ENCODE measurements around the gene FAM170A.

The FAM170A gene

GRCh38 chr5:119656023-119656422, 26.7 kb downstream of the FAM170A start:
- Mint-ChIP-seq H3K4me1 (no peaks in the 10 kb centered on the region), H3K4me3 (no peak overlapping the region), H3K9me3 (no peaks in the 10 kb centered on the region), H3K27me3 (ENCODE audit: low read depth, poor library complexity) (no peaks in the 10 kb centered on the region), H3K27ac (no peak overlapping the region), H3K36me3 (ENCODE audit: low read depth) (no peaks in the 10 kb centered on the region)
- no peak for DNase-seq
- TF ChIP-seq CTCF (IDR thresholded peaks at IDR 0.05), result no peak

GRCh38 chr5:119666542-119666941, 37.2 kb downstream of the FAM170A start:
- Mint-ChIP-seq H3K4me1 (no peaks in the 10 kb centered on the region), H3K4me3 (no peak overlapping the region), H3K36me3 (ENCODE audit: low read depth) (no peaks in the 10 kb centered on the region), H3K9me3 (peaks cover 23% of the 10 kb centered on the region), H3K27ac (no peak overlapping the region), H3K27me3 (ENCODE audit: low read depth, poor library complexity) (peaks cover 4% of the 10 kb centered on the region)
- TF ChIP-seq CTCF (IDR thresholded peaks at IDR 0.05), result no peak
- DNase-seq, result no peak

- Mint-ChIP-seq H3K4me3 (no peak overlapping the region), H3K27me3 (ENCODE audit: low read depth, poor library complexity) (no peaks in the 10 kb centered on the region), H3K4me1 (no peaks in the 10 kb centered on the region), H3K36me3 (ENCODE audit: low read depth) (no peaks in the 10 kb centered on the region), H3K27ac (no peak overlapping the region), H3K9me3 (peaks cover 3% of the 10 kb centered on the region)
- no peak for TF ChIP-seq CTCF (IDR thresholded peaks at IDR 0.05)
- DNase-seq, result no peak
These were observed 49.1 kb downstream of the FAM170A start for GRCh38 chr5:119678351-119679028.

- no peak for TF ChIP-seq CTCF (IDR thresholded peaks at IDR 0.05)
- no peaks in the 10 kb centered on the region for H3K4me1 Mint-ChIP-seq
- H3K4me3 Mint-ChIP-seq, result no peak overlapping the region
- DNase-seq, result no peak
- no peaks in the 10 kb centered on the region for H3K27me3 Mint-ChIP-seq (ENCODE audit: low read depth, poor library complexity)
- H3K9me3 Mint-ChIP-seq, result peaks cover 11% of the 10 kb centered on the region
- no peak overlapping the region for H3K27ac Mint-ChIP-seq
- H3K36me3 Mint-ChIP-seq (ENCODE audit: low read depth), result no peaks in the 10 kb centered on the region
These were observed 50.7 kb downstream of the FAM170A start for GRCh38 chr5:119680080-119680479.

- Mint-ChIP-seq H3K9me3 (peaks cover 11% of the 10 kb centered on the region), H3K27ac (no peak overlapping the region), H3K4me1 (no peaks in the 10 kb centered on the region), H3K27me3 (ENCODE audit: low read depth, poor library complexity) (no peaks in the 10 kb centered on the region), H3K4me3 (no peak overlapping the region), H3K36me3 (ENCODE audit: low read depth) (no peaks in the 10 kb centered on the region)
- DNase-seq, result no peak
- no peak for TF ChIP-seq CTCF (IDR thresholded peaks at IDR 0.05)
These were observed 52.4 kb downstream of the FAM170A start for GRCh38 chr5:119681734-119682133.

- Mint-ChIP-seq H3K9me3 (peaks cover 11% of the 10 kb centered on the region), H3K36me3 (ENCODE audit: low read depth) (no peaks in the 10 kb centered on the region), H3K4me1 (no peaks in the 10 kb centered on the region), H3K4me3 (no peak overlapping the region), H3K27me3 (ENCODE audit: low read depth, poor library complexity) (no peaks in the 10 kb centered on the region), H3K27ac (no peak overlapping the region)
- DNase-seq, result no peak
- TF ChIP-seq CTCF (IDR thresholded peaks at IDR 0.05), result no peak
These were observed 53.0 kb downstream of the FAM170A start for GRCh38 chr5:119682372-119682771.

Measured in nephron progenitor cell (in vitro differentiated cells).